Colon (tissue), 2 donors: ENCODE measurements around the gene OR5K1.

Source experiments
- FAIRE-seq: peaks from 2 replicates; lab custom pipeline; 2012; peaks lifted over from hg19 to GRCh38; lab: Jason Lieb, UNC
- donor health status: control.
- donor health status: control.

Gene OR5K1

GRCh38 chr3:98514948-98515347 lies 51.9 kb downstream of the OR5K1 start:
- FAIRE-seq, result no peak

GRCh38 chr3:98518816-98519215 lies 55.8 kb downstream of the OR5K1 start:
- FAIRE-seq, result no peak

GRCh38 chr3:98519351-98519750 lies 56.4 kb downstream of the OR5K1 start:
- no peak for FAIRE-seq

GRCh38 chr3:98521897-98522543 lies 59.0 kb downstream of the OR5K1 start:
- no peak for FAIRE-seq
